GM12878 (cell line): ENCODE measurements around the gene SLCO4A1.

Source experiments
- CEBPZ ChIP-seq: fragments of 150-350 bp; IDR thresholded peaks from 2 replicates; pipeline ENCODE4 v1.6.1; 2016; ENCODE audit warnings: low read depth, low read length
- CTCF ChIP-seq, 3 experiments: IDR thresholded peaks in 2 of 3; conservative IDR thresholded peaks in 1 of 3; 2 replicates each; pipeline ENCODE4 v1.5.1; 2011; ENCODE audit warnings: low read depth in 3 of 3, low read length in 3 of 3, mild to moderate bottlenecking in 3 of 3, control low read depth in 2 of 3, moderate library complexity in 2 of 3, inconsistent platforms in 1 of 3, mixed read lengths in 1 of 3; ENCODE audit not compliant: control insufficient read depth in 2 of 3, insufficient read depth in 1 of 3; ENCODE audit errors: extremely low read depth in 1 of 3
- ESRRA ChIP-seq: IDR thresholded peaks from 2 replicates; pipeline ENCODE4 v1.6.1; 2012; ENCODE audit warnings: mild to moderate bottlenecking, low read length, improper control_type of control experiment
- POLR2AphosphoS5 ChIP-seq: IDR thresholded peaks from 2 replicates; pipeline ENCODE4 v1.6.1; 2011; ENCODE audit warnings: mild to moderate bottlenecking, low read length, inconsistent platforms
- RCOR1 ChIP-seq: conservative IDR thresholded peaks from 2 replicates; pipeline ENCODE4 v1.6.1; 2012; ENCODE audit warnings: low read depth, low read length, improper control_type of control experiment
- SMAD1 ChIP-seq: fragments of 450-650 bp; IDR thresholded peaks from 2 replicates; pipeline ENCODE4 v1.6.1; 2018; ENCODE audit warnings: mild to moderate bottlenecking, low read depth; ENCODE audit not compliant: partially characterized antibody
- SRF ChIP-seq, 2 experiments: IDR thresholded peaks; 2 replicates each; pipeline ENCODE4 v1.6.1; 2011; ENCODE audit warnings: low read depth in 2 of 2, low read length in 2 of 2, mild to moderate bottlenecking in 1 of 2, moderate library complexity in 1 of 2
- USF1 ChIP-seq: IDR thresholded peaks from 2 replicates; pipeline ENCODE4 v1.6.1; 2011; ENCODE audit warnings: borderline replicate concordance, low read depth, mild to moderate bottlenecking, moderate library complexity, mixed read lengths, low read length; ENCODE audit not compliant: insufficient read depth; ENCODE audit errors: extremely low read length

GRCh38 chr20:62694868-62695267, 52.6 kb downstream of the SLCO4A1 start:
- TF ChIP-seq CEBPZ (no peak), SRF (IDR thresholded peaks at IDR 0.05; ENCODE audit: low read depth in 2 of 2, low read length in 2 of 2) (no peak), RCOR1 (no peak), USF1 (no peak), SMAD1 (no peak), CTCF (IDR thresholded peaks at IDR 0.05 in 2 of 3, conservative IDR thresholded peaks at IDR 0.05 in 1 of 3; ENCODE audit: control insufficient read depth in 2 of 3, extremely low read depth in 1 of 3, insufficient read depth in 1 of 3, low read depth in 3 of 3, low read length in 3 of 3) (no peak), POLR2AphosphoS5 (no peak), ESRRA (no peak)
